ENCODE measurements around the gene TPPP2.

GRCh38 chr14:21042918-21043317 lies 12.9 kb downstream of the TPPP2 start:
- TF ChIP-seq EZH2 (IDR thresholded peaks at IDR 0.05; ENCODE audit: insufficient read depth, poor library complexity, severe bottlenecking) (no peak), EZH2phosphoT487 (IDR thresholded peaks at IDR 0.05; ENCODE audit: insufficient read depth, low read depth) (no peak)

Measured in GM23248 (cell line).